B cell (primary cell): ENCODE data around the gene NELFA. TPM values are rescaled to one million over a fixed set of nuclear protein-coding genes. Genes with fewer than 3 reads are reported as not detected.

Experiments
- ATAC-seq: fragments of 200-7000 bp; cut with Tn5 transposase; one replicate; pipeline ENCODE4 v1.10.0; 2021; ENCODE audit warnings: low read depth, mild to moderate bottlenecking, moderate number of reproducible peaks, moderate library complexity
- CTCF ChIA-PET: fragments of 350-600 bp; sonication (Branson Sonifier 250); formaldehyde crosslinking; loops from one replicate; lab custom pipeline; 2021; ENCODE audit warnings: antibody characterized with exemption, inconsistent platforms; lab: Charles Lee
- POLR2A ChIA-PET: fragments of 350-600 bp; sonication (Branson Sonifier 250); formaldehyde crosslinking; loops from one replicate; lab custom pipeline; 2021; ENCODE audit warnings: antibody characterized with exemption; lab: Charles Lee
- DNase-seq: peaks from one replicate; pipeline ENCODE4 v3.0.0; 2013
- H2AFZ ChIP-seq: 2 replicates; pipeline ENCODE4 v1.6.1; 2012; ENCODE audit warnings: mild to moderate bottlenecking, low read depth, low read length; ENCODE audit not compliant: insufficient read depth, poor library complexity, severe bottlenecking
- H3K27ac ChIP-seq, 2 donors: 1 replicate in 1 of 2; 2 replicates in 1 of 2; pipeline ENCODE4 v1.5.1; 2012 to 2013; ENCODE audit warnings: low read length in 2 of 2, mild to moderate bottlenecking in 2 of 2, moderate library complexity in 1 of 2
- H3K27me3 ChIP-seq, 4 experiments: fragments of 200-600 bp in 1 of 4; sonication (generic) in 1 of 4; replicated peaks in 1 of 4; 1 replicate in 2 of 4; 2 replicates in 2 of 4; pipeline versions ENCODE4 v1.6.1 to v1.7.0; 2013 to 2016; ENCODE audit warnings: low read length in 3 of 4, mild to moderate bottlenecking in 2 of 4, mixed read lengths in 1 of 4, moderate library complexity in 1 of 4; ENCODE audit not compliant: insufficient read depth in 4 of 4, control insufficient read depth in 3 of 4; ENCODE audit errors: control extremely low read depth in 1 of 4
- H3K36me3 ChIP-seq, 2 experiments: replicated peaks in 1 of 2; 1 replicate in 1 of 2; 2 replicates in 1 of 2; pipeline versions ENCODE4 v1.6.1 to v1.7.1; 2013; ENCODE audit warnings: low read length in 1 of 2; ENCODE audit not compliant: insufficient read depth in 2 of 2, control insufficient read depth in 1 of 2; ENCODE audit errors: control extremely low read depth in 1 of 2, extremely low read depth in 1 of 2
- H3K4me1 ChIP-seq, 2 donors: fragments of 200-600 bp in 1 of 2; sonication (generic) in 1 of 2; 1 replicate in 1 of 2; 2 replicates in 1 of 2; pipeline versions ENCODE4 v1.5.1 to v1.6.1; 2013 to 2017; ENCODE audit warnings: low read length in 2 of 2; ENCODE audit not compliant: control insufficient read depth in 2 of 2, insufficient read depth in 2 of 2
- H3K4me2 ChIP-seq: replicated peaks from 2 replicates; pipeline ENCODE3; 2012; ENCODE audit warnings: mild to moderate bottlenecking, low read depth, low read length; ENCODE audit not compliant: poor library complexity, severe bottlenecking
- H3K4me3 ChIP-seq, 5 experiments: fragments of 200-600 bp in 1 of 5; sonication (generic) in 1 of 5; 1 replicate in 3 of 5; 2 replicates in 2 of 5; pipeline versions ENCODE4 v1.5.1 to v1.7.0; 2011 to 2016; ENCODE audit warnings: low read length in 4 of 5, mild to moderate bottlenecking in 4 of 5, low read depth in 2 of 5, control low read depth in 1 of 5, moderate library complexity in 1 of 5; ENCODE audit not compliant: insufficient read depth in 1 of 5; ENCODE audit errors: control extremely low read depth in 1 of 5, extremely low read depth in 1 of 5
- H3K79me2 ChIP-seq: fragments of 200-600 bp; sonication (generic); one replicate; pipeline ENCODE4 v1.6.0; 2016; ENCODE audit warnings: low read length; ENCODE audit not compliant: control insufficient read depth, insufficient read depth
- H3K9ac ChIP-seq: fragments of 200-600 bp; sonication (generic); 2 replicates; pipeline ENCODE4 v1.6.1; 2017; ENCODE audit warnings: mild to moderate bottlenecking, low read length, moderate library complexity
- H3K9me3 ChIP-seq, 3 donors: one replicate each; pipeline versions ENCODE4 v1.6.1 to v1.7.1; 2013; ENCODE audit warnings: low read length in 2 of 3; ENCODE audit not compliant: control insufficient read depth in 2 of 3, insufficient read depth in 1 of 3; ENCODE audit errors: control extremely low read depth in 1 of 3
- H4K20me1 ChIP-seq: 2 replicates; pipeline ENCODE4 v1.6.0; 2012; ENCODE audit warnings: mild to moderate bottlenecking, low read length; ENCODE audit not compliant: insufficient read depth, control insufficient read depth, poor library complexity, severe bottlenecking
- H3K27ac Mint-ChIP-seq: one replicate; pipeline ENCODE4 v1.8.0; 2021; ENCODE audit warnings: mixed read lengths
- H3K27me3 Mint-ChIP-seq: one replicate; pipeline ENCODE4 v1.8.0; 2021; ENCODE audit warnings: mixed read lengths
- H3K4me1 Mint-ChIP-seq: one replicate; pipeline ENCODE4 v1.8.0; 2021; ENCODE audit warnings: mixed read lengths
- H3K4me3 Mint-ChIP-seq: one replicate; pipeline ENCODE4 v1.8.0; 2021; ENCODE audit warnings: mixed read lengths
- H3K9me3 Mint-ChIP-seq: one replicate; pipeline ENCODE4 v1.8.0; 2022; ENCODE audit warnings: mixed read lengths; ENCODE audit not compliant: insufficient read depth
- EZH2 ChIP-seq: IDR thresholded peaks from 2 replicates; pipeline ENCODE4 v1.6.1; 2012; ENCODE audit warnings: borderline replicate concordance, low read depth, mild to moderate bottlenecking, moderate library complexity, low read length; ENCODE audit not compliant: insufficient read depth, poor library complexity, severe bottlenecking
- WGBS: methylation state at CpG from one replicate; pipeline ENCODE4 v1.1.5; 2013; ENCODE audit warnings: missing lambda C conversion rate; ENCODE audit not compliant: insufficient coverage; 5-methylcytosine and 5-hydroxymethylcytosine counted together
- intact Hi-C: fragments of 100-400 bp; cut with micrococcal nuclease; formaldehyde crosslinking; loops from one replicate; pipeline ENCODE4 v1.10.0; 2022
- polyA plus RNA-seq: library from polyadenylated mRNA; depleted of rRNA; stranded (reverse); fragments of >200 nt; gene quantifications from 2 replicates; pipeline ENCODE4 v1.2.3, GENCODE V29; 2012
- total RNA-seq, 2 donors: library from RNA; stranded (reverse); fragments of 120-200 nt in 1 of 2; gene quantifications; 1 replicate in 1 of 2; 2 replicates in 1 of 2; pipeline versions ENCODE4 v1.2.3 to v1.2.4, GENCODE V29; 2013 to 2022
- TF ChIP-seq, protein P1 (sequence below): fragments of 200-600 bp; IDR thresholded peaks from one replicate; pipeline ENCODE4 v1.8.0; 2022; ENCODE audit warnings: antibody characterized with exemption, mild to moderate bottlenecking

The NELFA gene
- total and polyA plus RNA-seq, 2 donors (not counting 1 experiment from before 2014, with no cell fraction given), result 42.8 to 60.7 TPM

DNA sequence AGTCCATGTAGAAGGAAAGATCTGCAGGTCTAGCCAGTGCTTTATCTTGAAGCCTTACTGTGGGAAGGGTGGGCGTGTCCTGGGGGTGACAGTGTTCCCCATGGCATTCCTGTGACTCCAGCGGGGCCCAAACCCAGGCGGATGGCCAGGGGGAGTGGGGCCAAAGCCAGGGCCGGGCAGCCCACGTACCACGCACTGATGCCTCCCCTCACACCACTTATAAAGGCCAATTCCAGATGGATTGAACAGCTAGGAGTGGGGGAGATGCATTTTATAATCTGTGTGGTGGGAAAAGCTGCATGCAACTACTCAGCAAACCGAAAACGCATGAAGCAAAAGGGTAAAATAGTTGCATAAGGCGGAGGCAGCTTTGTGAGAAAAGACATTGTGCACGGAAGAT lies 36.4 kb downstream of the NELFA start:
- ATAC-seq, result no peak
- intact Hi-C loops, result no loop called here
- no peak overlapping the region for H3K4me2 ChIP-seq
- peaks cover 0 to 25% of the 10 kb centered on the region in 2 experiments for H3K36me3 ChIP-seq
- no peaks in the 10 kb centered on the region for H3K27me3 Mint-ChIP-seq
- TF ChIP-seq, protein P1, sequence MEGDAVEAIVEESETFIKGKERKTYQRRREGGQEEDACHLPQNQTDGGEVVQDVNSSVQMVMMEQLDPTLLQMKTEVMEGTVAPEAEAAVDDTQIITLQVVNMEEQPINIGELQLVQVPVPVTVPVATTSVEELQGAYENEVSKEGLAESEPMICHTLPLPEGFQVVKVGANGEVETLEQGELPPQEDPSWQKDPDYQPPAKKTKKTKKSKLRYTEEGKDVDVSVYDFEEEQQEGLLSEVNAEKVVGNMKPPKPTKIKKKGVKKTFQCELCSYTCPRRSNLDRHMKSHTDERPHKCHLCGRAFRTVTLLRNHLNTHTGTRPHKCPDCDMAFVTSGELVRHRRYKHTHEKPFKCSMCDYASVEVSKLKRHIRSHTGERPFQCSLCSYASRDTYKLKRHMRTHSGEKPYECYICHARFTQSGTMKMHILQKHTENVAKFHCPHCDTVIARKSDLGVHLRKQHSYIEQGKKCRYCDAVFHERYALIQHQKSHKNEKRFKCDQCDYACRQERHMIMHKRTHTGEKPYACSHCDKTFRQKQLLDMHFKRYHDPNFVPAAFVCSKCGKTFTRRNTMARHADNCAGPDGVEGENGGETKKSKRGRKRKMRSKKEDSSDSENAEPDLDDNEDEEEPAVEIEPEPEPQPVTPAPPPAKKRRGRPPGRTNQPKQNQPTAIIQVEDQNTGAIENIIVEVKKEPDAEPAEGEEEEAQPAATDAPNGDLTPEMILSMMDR, result no peak
- no peak for TF ChIP-seq EZH2
- H4K20me1 ChIP-seq, result no peaks in the 10 kb centered on the region
- H3K9ac ChIP-seq, result no peak overlapping the region
- no peaks in the 10 kb centered on the region for H3K9me3 ChIP-seq
- POLR2A ChIA-PET, result no interaction called here
- no peaks in the 10 kb centered on the region for H3K4me1 Mint-ChIP-seq
- H3K79me2 ChIP-seq, result no peaks in the 10 kb centered on the region
- no peaks in the 10 kb centered on the region for H3K4me1 ChIP-seq
- H3K4me3 Mint-ChIP-seq, result no peak overlapping the region
- no peaks in the 10 kb centered on the region for H3K27me3 ChIP-seq
- DNase-seq, result no peak
- CTCF ChIA-PET, result no interaction called here
- no peak overlapping the region for H3K27ac Mint-ChIP-seq
- WGBS, result 99% methylated on average over 6 of the region's 10 CpGs
- H3K9me3 Mint-ChIP-seq, result no peaks in the 10 kb centered on the region
- H2AFZ ChIP-seq, result no peak overlapping the region
- no peak overlapping the region for H3K4me3 ChIP-seq
- no peak overlapping the region for H3K27ac ChIP-seq

- Histone ChIP-seq H2AFZ (no peak overlapping the region), H3K36me3 (peaks cover 0 to 17% of the 10 kb centered on the region in 2 experiments), H3K4me2 (no peak overlapping the region), H3K4me1 (no peaks in the 10 kb centered on the region), H4K20me1 (no peaks in the 10 kb centered on the region), H3K27ac (no peak overlapping the region), H3K79me2 (no peaks in the 10 kb centered on the region), H3K4me3 (no peak overlapping the region), H3K9ac (no peak overlapping the region), H3K27me3 (no peaks in the 10 kb centered on the region), H3K9me3 (no peaks in the 10 kb centered on the region)
- no peaks in the 10 kb centered on the region for H3K4me1 Mint-ChIP-seq
- H3K27ac Mint-ChIP-seq, result no peak overlapping the region
- TF ChIP-seq EZH2, result no peak
- TF ChIP-seq, protein P1, result no peak
- no peaks in the 10 kb centered on the region for H3K9me3 Mint-ChIP-seq
- ATAC-seq (no peak), DNase-seq (no peak)
- POLR2A ChIA-PET, result no interaction called here
- WGBS, result 96% methylated on average over 14 of the region's 16 CpGs
- CTCF ChIA-PET, result no interaction called here
- H3K4me3 Mint-ChIP-seq, result no peak overlapping the region
- intact Hi-C loops, result no loop called here
- no peaks in the 10 kb centered on the region for H3K27me3 Mint-ChIP-seq
Observed at GRCh38 chr4:1971456-1972200, 37.1 kb downstream of the NELFA start.
